Hepatocyte (in vitro differentiated cells): ENCODE measurements around the gene CSF2RB.

Source experiments
- CTCF ChIP-seq: fragments of 200-600 bp; sonication (generic); IDR thresholded peaks from 2 replicates; pipeline ENCODE4 v1.5.1; 2016; ENCODE audit warnings: antibody characterized with exemption, mild to moderate bottlenecking; ENCODE audit not compliant: poor library complexity
- EZH2 ChIP-seq: fragments of 200-600 bp; sonication (generic); IDR thresholded peaks from 2 replicates; pipeline ENCODE4 v1.6.1; 2016; ENCODE audit warnings: antibody characterized with exemption, mild to moderate bottlenecking, borderline replicate concordance
- EZH2phosphoT487 ChIP-seq: fragments of 200-600 bp; sonication (generic); IDR thresholded peaks from one replicate; pipeline ENCODE4 v1.6.1; 2018; ENCODE audit warnings: antibody characterized with exemption, mild to moderate bottlenecking, low read depth, moderate library complexity; ENCODE audit not compliant: unreplicated experiment, severe bottlenecking

GRCh38 chr22:36904260-36904880 lies 9.1 kb upstream of the CSF2RB start:
- no peak for TF ChIP-seq CTCF
- TF ChIP-seq EZH2: no peak
- TF ChIP-seq EZH2phosphoT487: no peak
